ENCODE data around the gene GTF2IRD1.
"Not testable (repeated sequence)": the region's sequence is repeated elsewhere in the genome, so short reads cannot be mapped to it uniquely, and the experiment has no call there.

The GTF2IRD1 gene

DNA sequence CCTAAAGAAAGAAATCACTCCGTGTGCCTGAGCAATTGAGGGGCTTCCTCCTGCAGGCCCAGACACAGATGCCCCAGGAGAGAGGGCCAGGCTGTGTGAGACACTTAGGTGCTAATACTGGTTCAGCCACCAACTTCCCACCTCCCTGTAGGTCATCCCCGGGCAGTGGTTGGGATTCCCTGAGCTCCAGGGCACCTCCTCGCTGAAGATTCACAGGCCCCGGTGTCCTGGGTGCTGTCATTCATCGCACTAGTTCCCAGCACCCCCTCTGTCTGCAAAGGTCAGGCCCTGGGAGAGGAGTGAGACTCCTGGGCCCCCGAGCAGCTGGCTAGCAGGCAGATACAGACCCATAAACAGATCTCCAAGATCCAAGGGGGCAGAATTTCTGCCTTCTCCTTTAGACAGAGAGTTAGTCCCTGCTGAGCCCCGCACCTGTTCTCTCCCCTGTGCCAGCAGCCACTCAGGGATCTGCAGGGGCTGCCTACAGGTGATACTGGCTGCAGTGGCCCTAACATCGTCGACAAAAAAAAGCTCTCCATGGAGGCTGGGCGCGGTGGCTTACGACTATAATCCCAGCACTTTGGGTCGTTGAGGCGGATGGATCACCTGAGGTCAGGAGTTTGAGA lies 165.6 kb downstream of the GTF2IRD1 start:
- H3K4me1 ChIP-seq, result no peaks in the 10 kb centered on the region
- no peak for DNase-seq (ENCODE audit: low spot score in 2 of 2)
- in situ Hi-C loops (cut with MboI; ENCODE audit: low sequenced_read_pairs), result no loop called here
- H3K9me3 ChIP-seq, result no peaks in the 10 kb centered on the region
- H3K27me3 ChIP-seq (ENCODE audit: low read depth), result no peaks in the 10 kb centered on the region
- no peaks in the 10 kb centered on the region for H3K36me3 ChIP-seq (replicated peaks)
- H3K4me3 ChIP-seq, result no peak overlapping the region

DNA sequence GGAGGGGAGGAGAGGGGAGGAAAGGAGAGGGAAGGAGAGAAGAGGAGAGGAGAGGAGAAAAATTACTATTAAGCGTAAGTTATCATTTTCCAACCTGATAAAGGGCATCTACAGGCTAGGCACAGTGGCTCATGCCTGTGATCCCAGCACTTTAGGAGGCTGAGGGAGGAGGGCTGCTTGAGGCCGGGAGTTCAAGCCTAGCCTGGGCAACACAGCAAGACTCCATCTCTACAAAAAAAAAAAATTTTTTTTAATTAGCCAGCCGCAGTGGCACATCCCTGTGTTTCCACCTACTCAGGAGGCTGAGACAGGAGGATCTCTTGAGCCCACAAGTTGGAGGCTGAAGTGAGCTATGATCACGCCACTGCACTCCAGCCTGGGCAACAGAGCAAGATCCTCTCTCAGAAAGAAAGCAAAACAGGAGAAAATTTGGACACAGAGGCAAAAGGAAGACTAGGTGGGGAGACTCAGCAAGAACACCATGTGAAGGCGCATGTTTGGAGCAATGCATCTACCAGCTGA lies 168.6 kb downstream of the GTF2IRD1 start:
- in situ Hi-C loops (cut with MboI; ENCODE audit: low sequenced_read_pairs), result no loop called here
- no peak for DNase-seq (ENCODE audit: low spot score in 2 of 2)
- Histone ChIP-seq H3K36me3 (replicated peaks) (no peaks in the 10 kb centered on the region), H3K4me1 (peaks cover 11% of the 10 kb centered on the region), H3K27me3 (ENCODE audit: low read depth) (no peaks in the 10 kb centered on the region), H3K9me3 (no peaks in the 10 kb centered on the region), H3K4me3 (no peak overlapping the region)

DNA sequence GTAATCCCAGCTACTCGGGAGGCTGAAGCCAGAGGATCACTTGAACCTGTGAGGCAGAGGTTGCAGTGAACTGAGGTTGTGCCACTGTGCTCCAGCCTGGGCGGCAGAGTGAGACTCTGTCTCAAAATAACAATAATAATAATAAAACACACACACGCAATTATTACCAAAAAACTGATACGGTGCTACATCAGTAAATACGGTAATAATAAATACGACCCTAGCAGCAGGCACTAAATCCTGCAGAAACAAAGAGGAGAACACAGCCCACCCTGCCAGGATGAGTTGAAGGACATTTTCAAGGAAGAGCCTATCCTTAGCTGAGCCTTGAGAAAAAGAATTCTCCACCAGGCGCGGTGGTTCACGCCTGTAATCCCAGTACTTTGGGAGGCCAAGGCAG lies 169.4 kb downstream of the GTF2IRD1 start:
- no peaks in the 10 kb centered on the region for H3K36me3 ChIP-seq (replicated peaks)
- no peaks in the 10 kb centered on the region for H3K9me3 ChIP-seq
- DNase-seq (ENCODE audit: low spot score in 2 of 2), result no peak
- in situ Hi-C loops (cut with MboI; ENCODE audit: low sequenced_read_pairs), result no loop called here
- H3K4me3 ChIP-seq, result no peak overlapping the region
- peaks cover 12% of the 10 kb centered on the region for H3K4me1 ChIP-seq
- H3K27me3 ChIP-seq (ENCODE audit: low read depth), result no peaks in the 10 kb centered on the region

DNA sequence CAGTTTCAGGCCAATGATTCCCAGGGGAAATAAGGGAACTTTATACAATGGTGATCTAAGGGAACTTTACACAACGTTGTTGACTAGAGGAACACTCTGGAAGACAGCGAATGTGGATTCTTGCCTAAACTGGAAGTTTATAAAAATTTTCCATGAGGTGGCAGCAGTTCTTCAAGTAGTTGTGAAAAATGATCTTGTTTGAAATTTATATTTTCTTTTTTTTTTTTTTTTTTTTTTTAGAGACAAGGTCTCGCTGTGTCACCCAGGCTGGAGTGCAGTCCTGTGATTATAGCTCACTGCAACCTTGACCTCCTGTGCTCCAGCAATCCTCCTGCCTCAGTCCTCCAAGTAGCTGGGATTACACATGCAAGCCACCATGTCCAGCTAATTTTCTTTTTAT lies 171.7 kb downstream of the GTF2IRD1 start:
- DNase-seq (ENCODE audit: low spot score in 2 of 2), result peak in 1 of 2 experiments; percentile 30
- Histone ChIP-seq H3K4me3 (no peak overlapping the region), H3K36me3 (replicated peaks) (no peaks in the 10 kb centered on the region), H3K9me3 (no peaks in the 10 kb centered on the region), H3K27me3 (ENCODE audit: low read depth) (no peaks in the 10 kb centered on the region), H3K4me1 (peaks cover 24% of the 10 kb centered on the region)
- in situ Hi-C loops (cut with MboI; ENCODE audit: low sequenced_read_pairs), result no loop called here

DNA sequence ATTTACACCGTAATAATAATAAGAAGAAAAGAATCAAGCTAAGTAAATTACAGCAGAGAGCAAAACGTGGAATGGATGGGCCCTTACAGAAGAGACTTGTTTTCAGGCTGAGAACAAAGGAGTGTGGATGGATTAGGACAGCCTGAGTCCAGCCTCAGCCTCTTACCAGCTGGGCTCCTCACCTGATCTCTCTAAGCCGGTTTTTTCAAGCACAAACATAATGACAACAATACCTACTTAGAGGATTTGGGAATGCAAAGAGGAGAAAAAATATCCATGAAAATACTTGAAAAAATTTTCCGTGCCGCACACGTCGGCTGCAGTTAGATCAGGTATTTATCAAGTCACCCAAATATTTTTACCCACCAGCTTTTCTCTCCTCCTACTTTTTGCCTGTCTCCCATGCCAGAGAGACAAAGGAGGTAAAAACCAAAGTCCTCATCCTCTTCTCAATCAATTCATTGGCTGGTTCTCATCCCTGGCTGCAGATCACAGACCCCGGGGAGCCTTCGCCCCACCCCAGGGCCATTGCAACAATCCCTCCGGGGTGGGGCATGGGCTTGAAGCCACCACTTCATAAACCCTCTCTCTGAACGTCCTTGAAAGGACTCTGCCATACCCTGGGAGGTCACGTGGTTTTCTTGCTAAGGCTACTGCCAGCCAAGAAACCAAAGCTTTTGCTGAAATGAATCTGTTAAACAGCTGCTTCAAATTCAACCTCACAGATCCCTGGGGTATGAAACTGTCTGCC lies 174.1 kb downstream of the GTF2IRD1 start:
- Histone ChIP-seq H3K4me1 (peaks cover 24% of the 10 kb centered on the region), H3K4me3 (no peak overlapping the region), H3K36me3 (replicated peaks) (no peaks in the 10 kb centered on the region), H3K9me3 (no peaks in the 10 kb centered on the region), H3K27me3 (ENCODE audit: low read depth) (no peaks in the 10 kb centered on the region)
- in situ Hi-C loops (cut with MboI; ENCODE audit: low sequenced_read_pairs), result no loop called here
- peak; percentile 95 to 100 for DNase-seq (ENCODE audit: low spot score in 2 of 2)

DNA sequence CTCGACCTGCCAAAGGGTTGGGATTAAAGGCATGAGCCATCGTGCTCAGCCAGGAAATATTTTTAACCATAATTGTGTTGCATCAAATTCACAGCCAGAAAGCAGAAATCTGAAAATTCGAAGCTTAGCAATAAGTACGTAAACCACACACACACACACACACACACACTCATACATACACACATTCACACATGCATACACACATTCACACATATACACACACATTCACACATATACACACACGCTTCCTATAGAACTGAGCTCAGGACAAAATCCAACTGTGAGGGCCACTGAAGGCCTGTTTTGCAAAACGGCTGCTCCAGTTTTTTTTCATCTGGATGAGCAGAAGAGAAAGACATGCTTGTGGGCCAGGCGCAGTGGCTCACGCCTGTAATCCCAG lies 178.8 kb downstream of the GTF2IRD1 start:
- Histone ChIP-seq H3K9me3 (no peaks in the 10 kb centered on the region), H3K36me3 (replicated peaks) (no peaks in the 10 kb centered on the region), H3K4me3 (no peak overlapping the region), H3K4me1 (peaks cover 12% of the 10 kb centered on the region), H3K27me3 (ENCODE audit: low read depth) (no peaks in the 10 kb centered on the region)
- no peak for DNase-seq (ENCODE audit: low spot score in 2 of 2)
- in situ Hi-C loops (cut with MboI; ENCODE audit: low sequenced_read_pairs), result no loop called here

DNA sequence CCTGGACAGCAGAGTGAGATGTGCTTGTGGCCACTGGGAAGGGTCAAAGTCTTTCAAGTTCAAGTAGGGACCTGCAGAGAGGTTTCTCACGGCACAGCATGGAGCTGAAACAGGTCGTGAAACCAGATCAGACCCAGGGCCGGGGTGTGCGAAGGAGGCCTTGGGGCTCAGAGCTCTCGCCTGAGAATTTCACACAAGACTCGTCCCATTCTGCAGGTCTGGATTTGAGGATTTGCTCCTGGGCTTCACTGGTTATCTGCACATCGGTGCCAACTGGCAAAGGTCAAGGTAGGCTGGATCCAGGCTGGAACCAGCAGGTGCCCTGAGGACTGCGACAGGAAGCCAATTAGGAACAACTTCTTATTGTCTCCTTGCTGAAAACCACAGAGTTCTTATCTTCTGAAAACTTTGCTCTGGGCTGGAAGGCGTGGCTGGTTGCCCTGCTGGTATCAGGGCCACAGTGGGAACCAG lies 179.8 kb downstream of the GTF2IRD1 start:
- H3K36me3 ChIP-seq (replicated peaks), result no peaks in the 10 kb centered on the region
- in situ Hi-C loops (cut with MboI; ENCODE audit: low sequenced_read_pairs), result no loop called here
- no peaks in the 10 kb centered on the region for H3K9me3 ChIP-seq
- no peaks in the 10 kb centered on the region for H3K27me3 ChIP-seq (ENCODE audit: low read depth)
- DNase-seq (ENCODE audit: low spot score in 2 of 2), result no peak
- H3K4me1 ChIP-seq, result peaks cover 8% of the 10 kb centered on the region
- H3K4me3 ChIP-seq, result no peak overlapping the region

DNA sequence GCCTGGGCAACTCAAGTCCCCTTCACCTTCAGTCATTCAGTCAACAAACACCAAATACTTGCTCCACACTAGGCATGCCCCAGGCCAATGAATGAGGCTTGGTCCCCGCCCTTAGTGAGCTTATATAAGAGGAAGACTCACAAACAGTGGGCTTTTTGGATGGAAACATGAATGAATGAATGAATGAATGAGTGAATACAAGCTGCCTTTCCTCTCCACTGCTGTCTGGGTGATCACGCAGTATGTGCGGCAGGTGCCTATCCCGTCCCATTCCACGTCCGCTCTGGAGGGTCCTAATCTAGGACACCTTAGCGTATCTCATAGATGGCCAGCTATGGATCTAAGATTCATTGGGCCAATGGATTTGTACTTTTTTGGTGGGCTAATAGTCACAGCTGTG lies 184.0 kb downstream of the GTF2IRD1 start:
- no peaks in the 10 kb centered on the region for H3K27me3 ChIP-seq (ENCODE audit: low read depth)
- H3K36me3 ChIP-seq (replicated peaks), result no peaks in the 10 kb centered on the region
- no peak overlapping the region for H3K4me3 ChIP-seq
- DNase-seq (ENCODE audit: low spot score in 2 of 2), result no peak
- H3K4me1 ChIP-seq, result no peaks in the 10 kb centered on the region
- H3K9me3 ChIP-seq, result no peaks in the 10 kb centered on the region
- in situ Hi-C loops (cut with MboI; ENCODE audit: low sequenced_read_pairs), result no loop called here

DNA sequence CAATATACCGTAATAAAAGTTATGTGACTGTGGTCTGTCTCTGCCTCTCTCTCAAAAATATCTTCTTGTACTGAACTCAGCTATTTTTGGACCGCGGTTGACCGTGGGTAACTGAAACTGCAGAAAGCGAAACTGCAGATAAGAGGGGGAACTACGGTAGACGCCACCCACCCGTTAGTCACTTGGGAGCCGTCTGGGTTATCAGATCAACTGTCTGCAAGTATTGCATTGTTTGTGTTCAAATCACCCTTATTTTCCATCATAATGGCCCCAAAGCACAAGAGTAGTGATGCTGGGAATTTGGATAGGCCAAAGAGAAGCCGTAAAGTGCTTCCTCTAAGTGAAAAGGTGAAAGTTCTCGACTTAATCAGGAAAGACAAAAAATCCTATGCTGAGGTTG lies 196.3 kb downstream of the GTF2IRD1 start:
- DNase-seq (ENCODE audit: low spot score in 2 of 2), result peak; percentile 75 to 77
- H3K4me3 ChIP-seq, result peak overlapping the region; percentile 19; the same call in 1 of the 2 replicates

DNA sequence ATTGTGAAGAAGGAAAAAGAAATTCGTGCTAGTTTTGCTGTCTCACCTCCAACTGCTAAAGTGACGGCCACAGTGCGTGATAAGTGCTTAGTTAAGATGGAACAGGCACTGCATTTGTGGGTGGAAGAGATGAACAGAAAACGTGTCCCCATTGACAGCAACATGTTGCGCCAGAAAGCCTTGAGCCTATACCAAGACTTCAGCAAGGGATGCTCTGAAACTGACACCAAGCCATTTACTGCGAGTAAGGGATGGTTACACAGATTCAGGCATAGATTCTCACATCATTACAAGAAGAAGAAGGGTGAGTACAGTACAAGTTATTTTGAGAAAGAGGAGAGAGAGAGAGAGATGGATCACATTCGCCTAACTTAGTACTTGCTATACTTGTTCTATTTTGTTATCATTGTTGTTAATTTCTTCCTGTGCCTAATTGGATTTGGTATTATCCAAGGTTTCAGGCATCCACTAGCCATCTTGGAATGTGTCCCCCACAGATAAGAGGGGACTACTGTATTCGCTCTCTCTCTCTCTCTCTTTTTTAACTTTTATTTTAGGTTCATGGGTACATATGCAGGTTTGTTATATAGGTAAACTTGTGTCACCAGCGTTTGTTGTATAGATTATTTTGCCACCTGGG lies 196.9 kb downstream of the GTF2IRD1 start:
- DNase-seq (ENCODE audit: low spot score in 2 of 2); in situ Hi-C loops (cut with MboI; ENCODE audit: low sequenced_read_pairs); H3K27me3 ChIP-seq (ENCODE audit: low read depth); H3K9me3 ChIP-seq; H3K36me3 ChIP-seq (replicated peaks): not testable (repeated sequence)
- peak overlapping the region; percentile 19 for H3K4me3 ChIP-seq
- peaks cover 31% of the 10 kb centered on the region for H3K4me1 ChIP-seq

More for the DNA sequence above, 196.3 kb downstream of the GTF2IRD1 start:
- H3K36me3 ChIP-seq (replicated peaks); in situ Hi-C loops (cut with MboI; ENCODE audit: low sequenced_read_pairs); H3K27me3 ChIP-seq (ENCODE audit: low read depth); H3K9me3 ChIP-seq: not testable (repeated sequence)
- H3K4me1 ChIP-seq, result peaks cover 26% of the 10 kb centered on the region

DNA sequence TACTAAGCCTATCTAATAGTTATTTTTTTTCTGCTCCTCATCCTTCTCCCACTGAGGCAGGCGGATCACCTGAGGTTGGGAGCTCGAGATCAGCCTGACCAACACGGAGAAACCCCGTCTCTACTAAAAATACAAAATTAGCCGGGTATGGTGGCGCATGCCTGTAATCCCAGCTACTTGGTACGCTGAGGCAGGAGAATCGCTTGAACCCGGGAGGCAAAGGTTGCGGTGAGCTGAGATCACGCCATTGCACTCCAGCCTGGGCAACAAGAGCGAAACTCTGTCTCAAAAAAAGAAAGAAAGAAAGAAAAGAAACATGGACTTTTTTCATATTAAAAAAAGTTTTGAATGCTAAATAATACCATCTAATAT lies 197.4 kb downstream of the GTF2IRD1 start:
- in situ Hi-C loops (cut with MboI; ENCODE audit: low sequenced_read_pairs), result not testable (repeated sequence)
- Histone ChIP-seq H3K4me1 (peaks cover 36% of the 10 kb centered on the region), H3K4me3 (peak overlapping the region; percentile 19)

More for the DNA sequence above, 197.4 kb downstream of the GTF2IRD1 start:
- not testable (repeated sequence) for H3K9me3 ChIP-seq; H3K27me3 ChIP-seq (ENCODE audit: low read depth); H3K36me3 ChIP-seq (replicated peaks); DNase-seq (ENCODE audit: low spot score in 2 of 2)

All from HAP-1 (cell line).